HG03521 (cell line): ENCODE measurements around the gene XRCC2.

ENCODE experiments used
- ATAC-seq: cut with Tn5 transposase; IDR thresholded peaks from one replicate; pipeline ENCODE4 v1.9.1; 2021; ENCODE audit warnings: mild to moderate bottlenecking, moderate library complexity; ENCODE audit not compliant: unreplicated experiment

Gene XRCC2

GRCh38 chr7:152617056-152617455 lies 58.9 kb downstream of the XRCC2 start:
- ATAC-seq: no peak

- ATAC-seq: no peak
Observed at GRCh38 chr7:152615031-152615741, 60.8 kb downstream of the XRCC2 start.

DNA sequence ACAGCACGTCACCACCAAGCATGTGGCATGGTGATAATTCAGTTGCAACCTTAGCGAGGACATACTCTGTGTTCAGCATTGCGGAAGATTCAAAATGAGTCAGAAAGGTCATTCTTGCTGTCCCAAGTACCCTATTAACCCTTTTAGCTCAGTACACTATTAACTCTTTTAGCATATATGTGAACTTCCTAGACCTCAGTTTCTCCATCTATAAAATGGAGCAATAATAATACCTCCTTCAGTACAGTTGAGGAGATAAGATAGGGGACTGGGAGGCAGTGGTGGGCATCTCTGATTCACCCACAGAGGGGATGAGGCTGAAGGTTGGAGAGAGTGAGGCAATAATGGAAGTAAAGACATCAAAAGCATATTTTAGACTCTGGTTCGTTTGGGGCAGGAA lies 67.3 kb downstream of the XRCC2 start:
- no peak for ATAC-seq

GRCh38 chr7:152608208-152608607 lies 67.7 kb downstream of the XRCC2 start:
- no peak for ATAC-seq

DNA sequence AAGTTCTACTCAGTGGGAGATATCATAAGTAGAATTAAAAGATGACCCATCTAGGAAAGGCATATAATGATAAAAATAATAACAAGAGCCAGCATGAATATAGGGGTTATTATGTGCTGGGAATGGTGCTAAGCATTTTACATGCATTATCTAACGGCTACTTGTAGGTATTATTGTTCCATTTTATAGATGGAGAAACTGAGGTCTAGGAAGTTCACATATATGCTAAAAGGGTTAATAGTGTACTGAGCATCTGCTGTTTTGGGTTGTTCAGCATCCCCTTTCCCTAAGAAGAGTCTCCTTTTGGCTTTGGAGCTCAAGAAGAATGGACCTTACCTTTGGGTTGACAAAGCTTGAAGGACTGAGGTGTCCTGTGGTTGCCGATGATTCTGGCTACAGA lies 68.9 kb downstream of the XRCC2 start:
- no peak for ATAC-seq

GRCh38 chr7:152602962-152603361 lies 73.0 kb downstream of the XRCC2 start:
- ATAC-seq: no peak

GRCh38 chr7:152601305-152601798 lies 74.6 kb downstream of the XRCC2 start:
- no peak for ATAC-seq

- no peak for ATAC-seq
Observed at GRCh38 chr7:152600266-152600665, 75.7 kb downstream of the XRCC2 start.

GRCh38 chr7:152597507-152597906 lies 78.4 kb downstream of the XRCC2 start:
- ATAC-seq: no peak

- no peak for ATAC-seq
Observed at GRCh38 chr7:152596824-152597223, 79.1 kb downstream of the XRCC2 start.
